HG03097 (cell line): ENCODE results near the gene SP110.
"Not testable (repeated sequence)": the region's sequence is repeated elsewhere in the genome, so short reads cannot be mapped to it uniquely, and the experiment has no call there.

Experiments used
- ATAC-seq: cut with Tn5 transposase; IDR thresholded peaks from one replicate; pipeline ENCODE4 v1.9.1; 2021; ENCODE audit not compliant: unreplicated experiment, low FRiP score

SP110 gene

DNA sequence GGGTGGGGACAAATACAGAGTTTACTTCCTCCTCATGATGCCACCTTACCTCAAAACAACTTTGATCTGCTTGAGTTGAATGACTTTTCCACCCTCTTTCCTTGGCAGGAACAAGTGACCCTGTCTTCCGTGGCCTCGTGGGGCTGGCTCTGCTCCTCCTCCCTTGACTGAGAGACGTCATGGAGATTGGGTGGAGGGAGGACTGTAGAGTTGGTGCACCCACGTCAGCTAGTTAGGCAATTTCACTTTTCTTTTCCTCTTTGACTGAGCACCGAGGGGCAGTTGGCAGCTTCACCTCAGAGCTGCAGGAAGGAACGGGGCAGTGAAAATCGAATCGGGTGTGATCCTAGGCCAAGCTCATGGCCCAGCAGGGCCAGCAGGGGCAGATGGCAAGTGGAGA lies 5.7 kb upstream of the SP110 start, which contains the start of gene SP140:
SP140 (plus strand) TSS at position 251 of the 400 bp plus-strand sequence; CDS start at position 360, 109 bp downstream.
- peak; percentile 72 for ATAC-seq

GRCh38 chr2:230224458-230224857 lies 4.7 kb upstream of the SP110 start:
- ATAC-seq: no peak

- not testable (repeated sequence) for ATAC-seq
Observed at GRCh38 chr2:230222829-230223228, 3.0 kb upstream of the SP110 start.

DNA sequence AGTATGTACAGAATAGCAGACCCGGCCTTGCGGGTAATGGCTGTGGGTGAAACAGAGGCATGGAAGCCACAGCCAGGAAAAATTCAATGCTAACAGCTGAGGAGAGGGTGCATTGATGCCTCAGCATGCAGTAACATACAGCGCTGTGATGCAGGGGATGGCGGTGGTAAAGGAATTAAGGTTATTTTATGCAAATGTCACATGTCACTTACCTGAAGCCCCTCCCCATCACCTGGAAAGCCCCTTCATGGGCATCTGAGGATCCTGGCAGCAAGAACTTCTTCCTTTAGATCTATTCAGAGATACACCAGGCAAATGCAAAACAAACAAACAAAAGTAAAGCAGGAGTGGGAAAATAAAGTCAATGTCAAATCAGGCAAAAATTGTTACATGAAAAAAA lies 1.7 kb upstream of the SP110 start:
- no peak for ATAC-seq

GRCh38 chr2:230220347-230220969 lies 674 bp upstream of the SP110 start:
- ATAC-seq: no peak

DNA sequence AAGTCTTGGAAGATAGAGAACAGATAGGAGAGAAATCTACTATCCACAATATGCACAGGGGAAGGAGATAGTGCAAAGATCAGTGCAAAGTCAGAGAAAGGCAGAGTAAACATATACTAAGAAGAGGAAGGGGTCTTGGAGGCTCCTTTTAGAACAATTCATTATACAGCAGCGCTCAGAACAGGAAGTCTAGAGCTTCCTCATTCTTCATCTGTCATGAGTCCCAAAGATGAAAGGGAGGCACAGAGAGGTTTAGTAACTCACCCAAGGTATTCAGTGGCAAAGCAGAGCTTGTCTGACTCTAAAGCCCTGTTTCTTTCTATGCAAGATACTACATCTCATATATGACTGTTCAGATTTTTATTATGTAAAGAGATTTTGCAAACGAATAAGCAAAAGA lies 1.4 kb downstream of the SP110 start:
- ATAC-seq: no peak

DNA sequence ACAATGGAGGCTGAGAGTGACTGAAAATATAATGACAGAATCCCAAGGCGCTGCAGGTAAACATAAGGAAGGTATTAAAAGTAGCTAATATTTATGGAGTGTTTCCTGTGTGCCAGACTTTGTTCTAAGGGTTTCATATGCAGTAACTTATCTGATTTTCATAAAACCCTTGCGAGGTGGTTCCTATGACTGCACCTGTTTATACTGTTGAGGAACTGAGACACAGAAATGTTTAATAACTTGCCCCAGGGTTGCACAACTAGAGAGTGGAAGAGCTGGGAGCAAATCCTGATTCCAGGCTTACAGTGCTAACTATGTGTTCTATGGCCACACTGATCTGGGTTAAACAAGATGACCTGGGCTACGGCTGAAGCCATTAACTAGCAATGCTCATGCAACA lies 2.4 kb downstream of the SP110 start:
- no peak for ATAC-seq

- no peak for ATAC-seq
Observed at GRCh38 chr2:230216489-230216888, 3.3 kb downstream of the SP110 start.

DNA sequence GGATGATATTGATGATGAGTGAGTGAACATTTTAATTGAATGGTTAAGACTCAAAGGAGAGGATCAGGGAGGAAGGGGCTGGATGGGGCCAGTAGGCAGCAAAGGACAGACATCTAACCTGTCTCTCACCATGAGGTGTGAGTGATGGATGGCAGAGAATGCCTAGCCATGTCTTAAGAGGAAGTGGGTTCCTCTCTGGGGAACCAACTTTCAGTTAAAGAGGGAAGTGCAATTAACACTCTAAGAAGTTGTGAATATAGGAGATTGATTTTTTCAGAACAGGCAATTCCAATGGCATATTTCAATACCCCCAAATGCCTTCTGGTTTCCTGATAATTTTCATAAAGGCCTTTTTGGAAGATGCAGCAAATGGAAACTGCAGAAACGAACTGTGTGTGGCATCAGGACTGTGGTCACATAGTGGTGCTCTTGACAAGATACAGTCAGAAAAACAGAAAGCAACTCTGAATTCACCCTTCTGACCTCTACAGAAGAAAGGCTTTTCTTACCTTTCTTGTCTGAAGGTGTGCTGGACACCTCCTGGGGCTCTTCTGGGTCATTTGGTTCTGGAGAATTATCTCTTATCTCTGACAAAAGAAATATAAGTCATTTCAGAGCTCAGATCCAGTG lies 10.2 kb downstream of the SP110 start:
- peak; percentile 45 for ATAC-seq

DNA sequence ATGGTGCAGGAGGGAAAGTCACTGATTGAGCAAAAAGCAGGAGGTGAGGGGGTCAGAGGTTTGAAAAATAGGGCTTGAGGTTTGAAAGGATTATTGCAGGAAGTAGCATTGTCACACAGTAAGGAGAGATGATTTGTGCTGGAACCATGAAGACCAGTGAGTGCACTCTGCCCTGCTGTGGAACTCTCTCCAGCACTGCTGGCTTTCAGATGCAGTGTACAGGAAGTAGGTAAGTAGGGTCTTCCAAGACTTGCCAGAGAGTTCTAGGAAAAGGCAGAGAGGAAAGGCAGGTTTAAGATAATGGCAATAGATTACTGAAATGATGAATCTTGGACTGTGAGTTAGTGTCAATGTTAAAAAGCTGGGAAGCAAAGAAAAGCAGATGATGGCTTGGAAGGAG lies 11.2 kb downstream of the SP110 start:
- no peak for ATAC-seq

- no peak for ATAC-seq
Observed at GRCh38 chr2:230205721-230206120, 14.1 kb downstream of the SP110 start.

DNA sequence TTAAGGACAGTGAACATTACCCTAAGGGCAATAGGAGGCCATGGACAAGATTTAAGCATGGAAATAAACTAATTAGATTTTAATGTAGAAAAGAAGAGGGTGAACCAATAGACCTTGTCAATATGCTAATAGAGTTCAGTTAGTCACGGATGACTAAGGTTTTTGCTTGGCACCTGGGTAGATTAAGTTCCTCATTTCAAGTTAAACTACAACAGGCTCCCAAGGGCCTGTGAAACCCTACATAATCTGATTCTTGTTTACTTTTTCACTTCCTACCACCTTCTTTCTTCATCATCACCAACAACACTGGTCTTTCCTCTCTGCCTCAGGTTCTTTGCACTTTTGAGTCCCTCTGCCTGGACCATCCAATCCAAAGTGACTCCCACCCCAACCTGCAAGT lies 14.8 kb downstream of the SP110 start:
- peak; percentile 38 for ATAC-seq

DNA sequence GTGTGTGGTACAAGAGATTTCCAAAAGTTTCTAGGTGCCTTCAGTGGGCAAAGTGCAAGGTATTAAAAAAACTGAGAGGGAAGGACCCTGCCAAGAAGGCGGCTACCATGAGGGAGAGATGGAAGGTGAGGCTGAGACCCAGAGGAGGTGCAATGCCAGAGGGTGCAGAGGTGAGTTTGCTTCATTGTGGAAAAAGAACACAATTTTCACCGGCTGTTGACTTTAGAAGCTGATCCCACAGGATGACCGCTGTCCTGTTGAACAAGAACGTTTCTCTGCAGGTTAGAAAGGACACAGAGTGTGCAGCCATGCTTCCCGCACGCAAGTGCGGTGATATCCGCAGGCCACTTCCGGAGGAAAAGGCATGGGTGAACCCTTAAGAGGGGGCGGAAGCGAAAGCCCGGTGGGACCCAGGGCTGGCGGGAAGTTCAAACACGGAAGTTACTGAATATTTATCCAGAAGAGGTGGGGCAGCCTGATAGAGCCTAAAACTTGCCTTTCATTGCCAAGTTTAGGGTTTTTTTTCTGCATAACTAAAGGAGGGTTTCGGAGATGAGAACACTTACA lies 16.6 kb downstream of the SP110 start:
- ATAC-seq: no peak

DNA sequence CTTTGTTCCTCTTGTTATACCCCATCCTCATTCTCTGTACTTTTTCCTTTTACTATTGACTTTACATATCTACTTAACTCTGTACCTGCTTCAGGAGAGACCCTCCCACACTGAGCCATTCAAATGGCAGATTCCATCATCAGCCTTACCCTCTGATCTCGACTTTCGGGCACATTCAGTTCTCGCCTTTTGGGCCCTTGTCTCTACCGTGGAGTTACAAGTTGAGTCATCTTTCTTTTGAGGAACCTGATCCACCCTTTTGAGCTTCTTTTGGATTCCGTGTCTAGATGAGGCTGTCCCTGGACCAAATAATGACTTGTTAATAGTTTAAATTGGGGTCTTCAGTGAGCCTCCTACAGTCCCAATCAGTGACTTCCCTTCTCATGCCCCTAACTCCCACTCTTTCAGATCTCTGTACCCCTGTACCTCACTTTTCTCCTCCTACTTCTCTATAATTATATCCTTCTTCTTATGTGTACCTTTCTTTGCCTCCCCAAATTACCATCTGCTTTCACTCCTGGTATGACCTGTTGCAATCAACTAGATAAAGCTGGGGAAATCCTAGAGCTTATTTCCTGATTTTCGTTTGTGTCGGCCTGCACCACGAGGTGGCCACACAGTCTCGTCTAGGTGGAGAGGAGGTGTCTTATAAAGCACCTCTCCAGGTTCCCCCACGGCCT lies 17.2 kb downstream of the SP110 start:
- ATAC-seq: peak; percentile 34

DNA sequence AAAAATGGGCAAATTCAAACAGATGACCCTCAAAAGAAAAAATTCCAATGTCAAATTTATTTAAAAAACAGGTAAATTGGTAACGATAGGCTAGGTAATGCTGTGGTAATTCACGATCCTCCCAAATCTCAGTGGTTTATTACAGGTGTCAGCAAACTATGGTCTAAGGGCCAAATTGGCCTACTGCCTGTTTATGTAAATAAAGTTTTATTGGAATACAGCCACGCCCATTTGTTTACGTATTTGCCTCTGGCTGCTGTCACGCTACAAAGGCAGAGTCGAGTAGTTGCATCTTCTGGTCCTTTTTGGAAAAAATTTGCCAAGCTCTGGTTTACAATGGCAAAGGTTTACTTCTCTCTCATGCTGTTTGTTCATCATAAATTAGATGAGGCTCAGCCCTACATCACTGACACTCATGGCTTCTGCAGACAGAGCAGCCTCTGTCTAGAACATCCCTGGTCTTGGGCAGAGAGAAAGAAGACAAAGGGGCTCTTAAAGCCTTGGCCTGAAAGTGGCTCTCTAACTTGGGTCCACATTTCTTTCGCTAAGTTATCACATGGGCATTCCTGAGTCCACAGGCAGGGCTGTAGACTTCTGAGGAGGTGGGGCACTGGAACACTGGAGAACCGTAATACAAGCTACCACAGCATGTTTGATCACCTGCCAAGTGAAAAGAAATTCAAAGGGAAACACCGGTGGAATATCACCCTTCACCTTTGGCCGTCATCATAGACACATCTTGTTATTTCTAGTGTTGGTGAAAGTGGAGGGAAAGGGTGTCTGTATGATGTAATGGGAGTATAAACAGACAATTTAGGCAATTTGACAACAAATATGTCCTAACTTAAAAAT lies 34.8 kb downstream of the SP110 start:
- no peak for ATAC-seq

DNA sequence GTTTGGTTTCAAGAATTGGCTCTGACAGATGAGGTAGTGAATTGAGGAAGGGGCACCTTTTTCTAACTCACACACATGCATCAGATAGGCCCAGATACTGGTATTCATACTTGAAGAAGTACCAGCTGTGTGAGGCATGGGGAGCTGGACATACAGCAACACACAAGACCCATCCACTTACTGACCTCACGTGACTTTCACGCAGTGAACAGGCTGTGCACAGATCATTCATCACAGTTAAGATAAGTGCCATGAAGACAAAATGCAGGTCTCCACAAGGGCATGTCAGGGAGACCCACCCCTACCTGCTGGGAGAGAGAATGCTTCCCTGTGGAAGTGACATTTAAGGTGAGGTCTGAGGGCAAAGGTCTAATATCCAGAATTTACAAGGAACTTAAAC lies 38.6 kb downstream of the SP110 start:
- ATAC-seq: no peak

- no peak for ATAC-seq
Observed at GRCh38 chr2:230179907-230180306, 39.9 kb downstream of the SP110 start.

DNA sequence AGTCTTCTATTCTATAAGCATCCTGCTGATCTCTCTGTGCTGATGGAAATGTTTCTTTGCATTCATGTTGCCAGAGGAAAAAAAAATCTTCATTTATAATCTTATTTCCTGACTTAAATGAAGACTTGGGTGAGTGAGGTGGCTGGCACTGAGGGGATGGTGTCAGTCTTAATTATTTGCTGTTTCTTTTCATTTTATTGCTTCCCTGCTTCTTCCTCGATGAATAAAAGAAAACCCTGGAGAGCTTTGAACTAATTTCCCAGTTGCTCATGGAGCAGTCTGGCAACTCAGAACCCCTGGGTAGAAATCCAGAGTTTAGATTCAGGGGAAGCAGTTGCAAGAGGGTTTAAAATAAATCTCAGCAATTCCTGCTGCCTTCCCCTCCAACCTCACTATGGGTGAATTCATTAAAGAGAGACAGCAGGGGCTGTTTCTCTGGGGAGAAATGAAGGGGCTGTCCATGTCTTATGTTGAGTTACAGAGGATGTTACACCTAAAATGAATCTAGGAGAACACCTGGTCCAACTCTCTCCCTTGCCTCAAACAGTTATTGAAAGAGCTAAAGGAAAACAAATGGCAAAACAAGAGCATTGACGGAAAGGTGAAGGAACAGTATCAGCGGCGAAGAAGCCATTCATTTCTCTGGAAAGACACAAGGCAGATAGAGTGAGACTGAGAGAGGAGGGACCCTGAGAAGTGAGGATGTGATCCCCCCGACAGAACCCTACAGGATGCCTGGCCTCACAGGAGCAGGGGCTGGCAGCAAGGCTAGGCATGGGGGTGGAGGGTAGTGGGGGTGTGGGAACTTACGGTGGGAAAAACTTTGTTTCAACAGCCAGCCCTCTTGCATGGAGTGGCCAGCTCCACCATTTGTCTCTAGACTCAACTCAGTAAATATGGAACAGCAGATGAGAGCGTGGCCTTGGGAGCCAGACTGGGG lies 41.0 kb downstream of the SP110 start:
- no peak for ATAC-seq

GRCh38 chr2:230176996-230177395 lies 42.8 kb downstream of the SP110 start:
- ATAC-seq: no peak

- no peak for ATAC-seq
Observed at GRCh38 chr2:230174466-230174865, 45.3 kb downstream of the SP110 start.
